ENCODE measurements around the gene TDP1.
A peak's percentile ranks its signal among the peaks of the same experiment; 100 is the strongest.
"Not testable (repeated sequence)": the region's sequence is repeated elsewhere in the genome, so short reads cannot be mapped to it uniquely, and the experiment has no call there.

TDP1 gene

DNA sequence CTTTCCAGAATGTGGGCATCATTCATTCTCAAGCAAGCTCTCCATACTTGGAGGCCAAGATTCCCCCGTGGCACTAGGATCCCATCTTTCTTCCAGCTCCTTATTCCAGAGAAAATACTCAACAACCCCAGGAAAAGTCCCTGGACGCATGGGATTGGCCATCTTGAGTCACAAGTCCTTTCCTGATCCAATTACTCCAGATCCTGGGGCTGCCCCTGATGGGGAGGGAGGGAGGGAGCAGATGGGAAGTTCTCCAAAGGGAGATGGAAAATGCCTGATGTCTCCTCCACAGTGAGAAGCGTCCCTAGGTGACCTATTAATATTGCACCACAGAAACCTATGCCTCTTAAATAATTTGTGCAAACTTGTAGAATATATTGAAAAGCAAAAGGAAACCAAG is 93.7 kb downstream of the TDP1 start:
- no peak for DNase-seq (ENCODE audit: low read depth in 2 of 2)

DNA sequence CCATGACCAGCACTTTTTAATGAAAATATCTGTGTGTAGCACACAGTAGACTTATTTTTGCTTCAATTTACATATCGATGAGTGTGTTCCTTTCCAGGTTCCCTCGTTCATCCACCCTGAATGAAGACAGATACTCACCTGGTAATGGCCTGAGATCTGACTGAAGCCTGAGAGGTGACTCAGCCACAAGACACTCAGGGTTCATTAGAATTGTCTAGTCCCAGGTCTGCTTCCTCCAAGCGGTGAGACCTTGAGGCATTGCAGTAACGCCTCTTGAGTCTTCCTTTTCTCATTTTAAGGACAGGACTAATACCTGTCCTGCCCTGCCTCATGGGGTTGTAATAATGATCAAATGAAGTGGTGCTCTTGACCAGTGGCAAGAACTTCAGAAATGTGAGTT is 94.5 kb downstream of the TDP1 start:
- DNase-seq (ENCODE audit: low read depth in 2 of 2): no peak

DNA sequence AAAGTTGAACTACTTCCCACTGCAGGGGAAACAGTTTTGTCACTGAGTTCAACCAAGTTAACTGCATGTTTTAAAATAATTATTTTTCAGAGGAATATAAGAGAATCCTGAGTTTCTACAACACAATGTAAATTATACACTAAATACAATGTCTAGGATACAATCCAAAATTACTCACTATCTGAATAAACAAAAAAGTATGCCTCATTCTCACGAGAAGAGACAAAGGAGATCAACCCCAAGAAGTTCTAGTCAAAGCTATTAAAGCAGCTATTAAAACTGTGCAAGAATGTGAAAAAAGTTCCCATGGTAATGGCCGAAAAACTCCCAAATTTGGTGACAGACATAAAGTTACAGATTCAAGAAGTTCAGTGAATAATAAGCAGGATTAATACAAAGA is 97.3 kb downstream of the TDP1 start:
- DNase-seq (ENCODE audit: low read depth in 2 of 2): no peak

DNA sequence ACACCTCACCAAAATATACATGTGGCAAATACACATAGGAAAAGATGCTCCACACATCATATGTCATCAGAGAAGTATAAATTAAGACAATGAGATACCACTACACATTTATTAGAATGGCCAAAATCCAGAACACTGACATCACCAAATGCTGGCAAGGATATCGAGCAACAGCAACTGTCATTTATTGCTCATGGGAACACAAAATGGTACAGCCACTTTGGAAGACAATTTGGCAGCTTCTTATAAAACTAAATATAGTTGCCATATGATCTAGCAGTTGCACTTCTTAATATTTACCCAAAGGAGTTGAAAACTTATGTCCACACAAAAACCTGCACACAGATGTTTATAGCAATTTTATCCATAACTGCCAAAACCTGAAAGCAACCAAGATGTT is 99.1 kb downstream of the TDP1 start:
- no peak for DNase-seq (ENCODE audit: low read depth in 2 of 2)

DNA sequence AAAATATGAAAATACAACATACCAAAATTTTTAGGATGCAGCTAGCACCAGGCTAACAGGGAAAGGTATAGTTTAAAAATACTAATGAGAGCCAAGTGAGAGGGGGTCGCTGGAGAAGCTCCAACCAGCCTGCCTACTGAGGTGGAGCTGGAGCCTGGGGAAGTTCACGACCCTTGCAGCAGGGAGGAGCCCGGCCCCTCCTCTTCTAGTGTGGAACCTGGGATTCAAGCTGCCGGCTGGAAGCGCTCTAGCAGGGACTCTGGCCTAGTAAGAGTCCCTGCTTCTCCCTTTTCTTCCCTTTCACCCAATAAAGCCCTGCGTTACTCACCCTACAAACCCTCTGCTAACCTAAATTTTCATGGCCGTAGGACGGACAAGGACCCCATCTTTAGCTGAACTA is 101.1 kb downstream of the TDP1 start:
- no peak for DNase-seq (ENCODE audit: low read depth in 2 of 2)

DNA sequence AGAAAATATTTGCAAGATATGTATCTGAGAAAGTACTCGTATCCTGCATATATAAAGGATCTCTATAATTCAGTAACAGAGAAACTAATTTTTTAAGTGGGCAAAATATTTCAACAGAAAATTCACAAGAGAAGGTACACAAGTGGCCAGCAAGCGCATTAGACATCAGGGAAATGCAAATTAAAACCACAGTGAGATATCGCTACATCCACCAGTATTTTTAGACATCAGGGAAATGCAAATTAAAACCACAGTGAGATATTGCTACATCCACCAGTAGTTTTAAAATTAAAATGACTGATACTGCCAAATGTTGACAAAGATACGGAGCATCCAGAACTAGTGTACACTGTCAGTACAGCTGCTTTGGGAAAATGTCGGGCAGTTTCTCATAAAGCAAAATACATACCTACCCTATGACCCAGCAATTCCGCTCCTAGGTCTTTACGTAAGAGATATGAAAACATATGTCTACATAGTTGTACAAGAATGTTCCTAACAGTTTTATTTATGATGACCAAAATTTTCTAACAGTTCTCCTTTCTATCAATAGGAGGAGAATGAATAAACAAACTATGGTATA is 103.2 kb downstream of the TDP1 start:
- no peak for DNase-seq (ENCODE audit: low read depth in 2 of 2)

DNA sequence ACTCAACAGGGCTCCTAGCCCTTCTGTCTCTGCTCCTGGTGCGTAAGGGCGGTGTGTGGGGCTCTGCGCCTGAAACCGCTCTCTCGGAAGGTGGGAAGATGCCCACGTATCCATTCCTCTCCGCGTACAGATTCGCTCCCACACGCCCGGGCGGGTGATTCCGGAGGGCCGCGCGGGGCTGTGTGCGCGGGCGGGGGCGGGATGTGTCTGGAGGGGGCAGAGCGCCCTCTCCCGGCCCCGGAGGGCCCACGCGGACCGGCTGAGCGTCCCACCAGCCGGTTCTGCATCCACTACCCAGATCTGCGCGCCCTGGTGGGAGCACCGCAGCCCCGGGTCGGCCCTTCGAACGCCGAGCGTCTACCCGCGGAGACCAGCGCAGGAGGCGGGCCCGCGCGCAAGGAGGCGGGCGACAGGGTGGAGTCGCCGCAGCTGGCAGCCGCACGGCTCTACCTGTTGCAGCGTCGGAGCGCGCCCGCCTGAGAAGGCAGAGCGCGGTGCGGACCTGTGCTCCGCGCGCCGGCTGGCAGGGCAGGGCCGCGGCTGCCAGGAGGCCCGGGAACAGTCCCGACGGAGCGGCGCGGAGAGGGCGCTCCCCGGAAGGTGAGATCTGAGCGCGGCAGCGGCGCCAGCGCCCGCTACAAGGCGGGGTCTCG is 104.7 kb downstream of the TDP1 start:
- DNase-seq (ENCODE audit: low read depth in 2 of 2): peak; percentile 43 to 50

DNA sequence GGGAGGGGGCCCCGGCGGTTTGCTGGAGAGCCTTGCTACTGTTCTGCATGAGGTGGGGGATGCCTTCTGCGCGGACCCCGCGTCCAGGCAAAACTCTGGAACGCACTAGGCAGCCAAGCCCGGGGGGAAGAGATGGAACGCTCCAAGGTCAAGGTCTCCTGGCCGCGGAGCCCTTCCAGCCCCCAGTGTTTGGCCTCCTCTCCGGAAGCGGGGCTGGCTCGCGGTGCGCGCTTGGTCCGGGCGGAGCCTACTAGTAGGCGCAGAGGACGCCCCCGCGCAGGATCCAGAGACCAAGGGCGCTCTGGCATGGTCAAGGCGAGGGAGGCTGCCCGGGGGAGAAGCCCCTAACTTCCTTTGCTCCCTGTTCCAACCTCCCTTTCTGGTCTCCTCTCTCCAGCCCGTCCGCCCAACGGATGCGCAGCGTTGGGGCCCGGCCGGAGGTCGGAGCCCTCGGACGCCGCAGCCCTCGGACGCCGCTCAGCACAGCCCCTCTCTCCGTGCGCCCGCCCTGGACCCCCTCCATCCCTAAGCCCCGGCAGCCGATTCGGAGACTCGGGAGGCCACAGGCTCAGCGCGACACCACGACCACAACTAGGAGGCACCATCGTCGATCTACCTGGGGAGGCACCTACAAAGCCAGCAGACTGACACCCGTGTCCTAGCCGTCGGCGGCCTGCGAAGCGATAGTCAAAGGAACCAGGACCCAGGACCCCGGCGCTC is 105.4 kb downstream of the TDP1 start:
- DNase-seq (ENCODE audit: low read depth in 2 of 2): no peak

DNA sequence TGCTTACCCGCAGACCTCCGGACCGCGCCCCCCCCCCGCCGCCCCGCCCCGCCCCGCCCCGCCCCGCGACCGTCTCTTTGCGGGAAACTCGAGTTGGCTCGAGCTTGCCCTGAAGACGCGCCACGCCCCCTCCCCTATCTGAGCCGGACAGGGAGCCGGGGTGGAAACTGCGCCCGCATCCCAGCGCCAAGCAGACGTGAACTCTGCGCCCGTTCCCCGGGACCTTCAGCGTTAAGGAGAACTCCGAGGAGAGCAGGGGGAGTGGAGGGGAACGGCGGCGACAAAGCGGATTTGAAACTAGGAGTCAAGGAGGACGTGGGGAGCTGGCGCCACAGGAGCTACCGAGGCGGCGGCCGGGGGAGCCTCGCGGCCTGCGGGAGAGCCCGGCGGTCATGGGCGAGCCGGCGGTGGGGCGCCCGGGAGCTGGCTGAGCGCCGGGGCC is 106.0 kb downstream of the TDP1 start, which contains the start of gene KCNK13:
Gene KCNK13, plus strand, starts transcription at position 310 of the 442 bp plus-strand sequence. CDS start 212 bp downstream, outside the sequence.
- DNase-seq (ENCODE audit: low read depth in 2 of 2): no peak

DNA sequence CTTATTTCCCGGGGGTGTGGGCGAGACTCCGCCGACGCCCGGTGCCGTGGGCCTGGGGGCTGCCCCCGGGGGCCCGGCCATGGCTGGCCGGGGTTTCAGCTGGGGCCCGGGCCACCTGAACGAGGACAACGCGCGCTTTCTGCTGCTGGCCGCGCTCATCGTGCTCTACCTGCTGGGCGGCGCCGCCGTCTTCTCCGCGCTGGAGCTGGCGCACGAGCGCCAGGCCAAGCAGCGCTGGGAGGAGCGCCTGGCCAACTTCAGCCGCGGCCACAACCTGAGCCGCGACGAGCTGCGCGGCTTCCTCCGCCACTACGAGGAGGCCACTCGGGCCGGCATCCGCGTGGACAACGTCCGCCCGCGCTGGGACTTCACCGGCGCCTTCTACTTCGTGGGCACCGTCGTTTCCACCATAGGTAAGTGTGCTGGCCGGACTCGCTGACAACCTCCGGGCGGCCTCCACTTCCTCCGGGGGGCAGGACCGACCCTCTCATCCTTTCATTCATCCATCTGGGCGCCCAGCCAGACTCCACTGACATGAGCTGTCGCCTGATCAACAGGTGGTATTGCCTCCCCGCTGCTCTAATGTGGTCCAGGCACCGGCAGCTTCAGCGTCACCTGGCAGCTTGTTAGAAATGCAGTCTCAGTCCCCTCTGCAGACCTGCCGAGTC is 106.5 kb downstream of the TDP1 start:
- no peak for DNase-seq (ENCODE audit: low read depth in 2 of 2)

DNA sequence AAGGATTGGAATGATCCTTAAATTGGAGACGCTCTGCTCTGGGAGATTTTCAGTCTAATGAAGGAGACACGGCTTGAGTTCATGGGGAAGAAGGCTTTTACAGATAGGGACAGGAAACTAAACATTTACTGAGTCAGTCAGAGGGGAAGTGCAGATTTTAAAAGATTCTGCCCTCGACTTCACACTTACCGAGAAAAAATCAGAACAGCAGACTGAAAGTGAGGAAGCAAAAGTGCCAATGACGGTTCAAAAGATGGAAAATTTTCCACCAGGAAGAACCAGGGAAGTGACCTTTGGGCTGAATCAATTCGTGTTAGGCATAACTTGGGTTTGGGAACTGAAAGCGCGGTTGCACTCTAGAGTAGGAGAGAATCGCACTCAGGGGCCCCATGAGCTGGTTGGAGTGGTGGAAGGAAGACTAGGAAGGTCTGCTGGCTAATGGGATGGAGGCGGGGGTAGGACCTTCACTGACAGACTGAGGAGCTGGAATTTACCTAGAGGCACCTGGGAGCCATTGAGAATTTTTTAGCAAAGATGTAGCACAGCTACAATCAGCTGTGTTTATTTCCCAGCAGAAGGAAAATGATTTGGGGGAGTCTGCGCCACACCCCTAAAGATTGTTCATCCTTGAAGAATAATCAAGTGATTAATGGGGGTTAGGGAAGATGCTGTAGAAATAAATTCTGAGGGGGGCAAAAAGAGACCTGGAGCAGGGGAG is 107.3 kb downstream of the TDP1 start:
- no peak for DNase-seq (ENCODE audit: low read depth in 2 of 2)

DNA sequence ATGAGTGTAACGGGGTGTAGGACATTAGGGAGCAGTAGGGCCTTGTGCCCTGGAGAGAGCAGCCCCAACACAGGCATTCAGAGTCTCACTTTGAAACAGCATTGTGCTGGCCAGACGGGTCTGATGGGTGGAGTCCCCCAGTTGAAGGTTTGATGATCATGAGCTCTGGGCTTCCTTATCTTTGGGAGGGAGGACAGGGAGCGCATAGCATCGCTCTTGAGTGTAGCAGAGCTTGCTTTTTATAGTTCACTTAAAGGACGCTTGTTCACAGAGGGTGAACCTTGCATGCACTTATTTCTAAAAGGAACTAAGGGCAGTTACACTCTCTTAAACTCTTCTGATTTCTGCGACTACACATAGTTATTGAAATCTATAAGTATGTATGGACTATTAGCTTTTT is 116.6 kb downstream of the TDP1 start:
- DNase-seq (ENCODE audit: low read depth in 2 of 2): no peak

DNA sequence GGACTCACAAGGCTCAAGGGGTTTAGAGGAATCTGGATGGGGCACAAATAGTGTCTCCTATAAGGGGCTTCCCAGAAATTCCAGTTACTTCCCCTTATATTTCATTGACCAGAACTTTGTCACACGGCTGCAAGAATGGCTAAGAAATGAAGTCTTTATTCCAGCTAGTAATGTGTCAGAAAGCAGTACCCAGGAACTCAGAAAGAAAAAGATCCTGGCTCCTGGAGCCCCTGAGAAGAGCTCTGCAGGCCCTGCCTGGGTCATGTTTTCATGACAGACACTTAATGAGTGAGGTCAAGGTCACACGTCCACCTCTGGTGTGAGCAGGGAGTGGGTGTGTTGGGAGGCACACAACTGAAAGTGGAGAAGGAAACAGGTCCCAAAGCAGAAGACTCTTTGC is 123.8 kb downstream of the TDP1 start:
- no peak for DNase-seq (ENCODE audit: low read depth in 2 of 2)

DNA sequence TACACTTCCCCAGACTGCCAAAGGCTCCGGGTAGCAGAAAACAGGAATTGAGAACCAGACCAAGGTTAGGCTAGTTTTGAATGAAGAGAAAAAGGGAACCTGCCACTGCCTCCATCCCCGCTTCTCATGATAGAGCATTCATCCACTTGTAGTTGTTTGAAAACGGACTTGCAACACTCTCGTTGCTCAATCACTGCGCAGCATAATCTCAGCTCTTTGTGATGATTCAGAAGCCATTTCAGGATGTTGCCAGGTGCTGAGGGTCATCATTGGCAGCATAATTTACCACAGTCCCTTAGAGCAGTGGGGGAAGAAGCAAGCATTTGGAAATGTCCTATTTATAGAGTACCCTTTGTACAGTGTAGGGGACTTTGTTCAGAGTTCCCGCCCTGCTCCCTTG is 131.7 kb downstream of the TDP1 start:
- DNase-seq (ENCODE audit: low read depth in 2 of 2): no peak

DNA sequence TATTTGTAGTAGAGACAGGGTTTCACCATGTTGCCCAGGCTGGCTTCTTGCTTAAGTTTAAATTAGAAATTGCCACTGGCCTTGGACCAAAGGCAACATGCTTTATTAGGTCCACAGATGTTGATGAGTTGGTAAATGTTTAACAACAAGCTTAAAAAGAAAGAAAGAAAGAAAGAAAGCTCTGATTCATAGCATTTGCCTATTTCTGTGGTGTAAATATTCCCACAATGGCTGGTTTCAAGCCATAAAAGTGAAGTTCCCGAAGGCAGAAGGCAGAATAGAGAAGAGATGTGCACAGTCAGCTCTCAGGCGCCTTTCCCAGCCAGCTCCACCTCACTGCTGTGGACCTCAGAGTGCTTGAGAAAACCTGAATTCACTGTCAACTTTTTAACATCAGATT is 132.4 kb downstream of the TDP1 start:
- DNase-seq (ENCODE audit: low read depth in 2 of 2): no peak

DNA sequence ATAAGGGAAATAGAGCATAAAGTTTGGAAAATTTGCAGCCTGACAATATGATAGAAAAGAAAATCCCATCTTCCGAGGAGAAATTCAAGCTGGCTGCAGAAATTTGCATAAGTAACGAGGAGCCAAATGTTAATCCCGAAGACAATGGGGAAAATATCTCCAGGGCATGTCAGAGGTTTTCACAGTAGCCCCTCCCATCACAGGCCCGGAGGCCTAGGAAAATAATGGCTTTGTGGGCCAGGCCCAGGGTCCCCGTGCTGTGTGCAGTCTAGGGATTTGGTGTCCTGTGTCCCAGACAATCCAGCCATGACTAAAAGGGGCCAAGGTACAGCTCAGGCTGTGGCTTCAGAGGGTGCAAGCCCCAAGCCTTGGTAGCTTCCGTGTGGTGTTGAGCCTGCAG is 133.8 kb downstream of the TDP1 start:
- DNase-seq (ENCODE audit: low read depth in 2 of 2): not testable (repeated sequence)

DNA sequence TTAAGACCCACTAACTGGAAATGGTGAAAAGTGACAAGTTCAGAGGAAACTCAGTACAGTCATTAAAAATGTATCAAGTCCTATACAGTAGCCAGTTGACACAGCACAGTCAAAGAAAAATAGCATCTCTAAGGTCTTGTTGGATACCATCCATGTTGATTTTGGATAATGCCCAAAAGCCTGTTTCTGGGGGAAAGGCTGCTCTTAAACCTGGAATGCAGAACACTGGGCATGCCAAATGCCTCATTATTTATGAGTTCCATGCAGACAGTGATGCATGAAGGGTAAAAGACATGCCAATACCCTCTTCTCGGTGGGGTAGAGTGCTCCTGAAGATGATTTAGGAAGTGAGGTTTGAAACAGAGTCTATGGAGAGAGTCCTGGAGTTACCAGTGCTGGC is 135.7 kb downstream of the TDP1 start:
- no peak for DNase-seq (ENCODE audit: low read depth in 2 of 2)

DNA sequence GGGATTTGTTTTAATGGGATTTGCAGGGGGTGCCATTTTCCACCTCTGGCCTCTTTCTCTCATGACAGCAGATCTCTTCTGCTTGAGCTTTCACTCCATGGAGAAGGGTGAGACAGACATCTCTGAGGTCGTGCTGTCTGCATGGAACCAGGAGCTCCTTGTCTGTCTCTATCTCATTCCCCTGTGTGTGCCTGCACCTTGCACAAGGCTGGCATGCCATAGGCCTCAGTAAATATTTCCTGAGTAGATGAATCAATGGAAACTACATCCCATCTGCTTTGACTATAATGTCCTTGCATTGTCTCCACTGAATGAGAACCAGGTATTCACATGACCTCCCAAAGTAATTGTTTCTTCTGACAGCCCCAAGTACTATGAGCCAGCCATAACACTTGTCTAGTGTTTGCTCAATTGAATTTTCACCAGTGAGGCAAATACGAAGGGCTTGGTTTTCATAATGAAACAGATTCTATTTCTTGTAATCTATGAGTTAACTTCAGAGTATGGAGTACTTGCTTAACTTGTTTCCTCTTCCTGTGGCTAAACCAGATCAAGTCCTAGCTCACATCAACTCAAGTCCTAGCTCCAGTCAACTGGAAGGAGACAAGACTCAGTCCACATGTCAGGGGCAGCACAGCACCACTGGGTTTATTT is 138.3 kb downstream of the TDP1 start:
- DNase-seq (ENCODE audit: low read depth in 2 of 2): no peak
